ENCODE results near the gene FOCAD.

FOCAD gene

GRCh38 chr9:20734275-20734674, 50.2 kb downstream of the FOCAD start:
- DNase-seq, result no peak

GRCh38 chr9:20740304-20740703, 56.2 kb downstream of the FOCAD start:
- no peak for DNase-seq

GRCh38 chr9:20740929-20741582, 57.0 kb downstream of the FOCAD start:
- DNase-seq, result no peak

GRCh38 chr9:20742833-20743232, 58.8 kb downstream of the FOCAD start:
- no peak for DNase-seq

- DNase-seq, result no peak
Measured at GRCh38 chr9:20744036-20744630, 60.1 kb downstream of the FOCAD start.

GRCh38 chr9:20746967-20747366, 62.9 kb downstream of the FOCAD start:
- DNase-seq, result no peak

GRCh38 chr9:20749496-20750198, 65.6 kb downstream of the FOCAD start:
- DNase-seq, result no peak

- DNase-seq, result no peak
Measured at GRCh38 chr9:20753761-20754160, 69.7 kb downstream of the FOCAD start.

GRCh38 chr9:20754556-20754955, 70.5 kb downstream of the FOCAD start:
- no peak for DNase-seq

GRCh38 chr9:20760246-20760891, 76.3 kb downstream of the FOCAD start:
- no peak for DNase-seq

GRCh38 chr9:20770947-20771346, 86.9 kb downstream of the FOCAD start:
- DNase-seq, result no peak

GRCh38 chr9:20771729-20772128, 87.7 kb downstream of the FOCAD start:
- no peak for DNase-seq

GRCh38 chr9:20775683-20776082, 91.6 kb downstream of the FOCAD start:
- DNase-seq, result no peak

GRCh38 chr9:20781092-20781491, 97.0 kb downstream of the FOCAD start:
- DNase-seq, result no peak

GRCh38 chr9:20782289-20782688, 98.2 kb downstream of the FOCAD start:
- no peak for DNase-seq

GRCh38 chr9:20783057-20784038, 99.3 kb downstream of the FOCAD start:
- DNase-seq, result no peak

- DNase-seq, result no peak
Measured at GRCh38 chr9:20784196-20784595, 100.1 kb downstream of the FOCAD start.

GRCh38 chr9:20786807-20787206, 102.7 kb downstream of the FOCAD start:
- no peak for DNase-seq

- no peak for DNase-seq
Measured at GRCh38 chr9:20788526-20789451, 104.7 kb downstream of the FOCAD start.

GRCh38 chr9:20790721-20791120, 106.7 kb downstream of the FOCAD start:
- no peak for DNase-seq

- no peak for DNase-seq
Measured at GRCh38 chr9:20791682-20792081, 107.6 kb downstream of the FOCAD start.

Data from right kidney (tissue), 1 donor.